HepG2 (cell line): ENCODE results near the gene PYGB. TPM values are rescaled to one million over a fixed set of nuclear protein-coding genes. Genes with fewer than 3 reads are reported as not detected.

ENCODE experiments used
- GTF3A ChIP-seq: sonication (generic); formaldehyde crosslinking; conservative IDR thresholded peaks from 2 replicates; pipeline ENCODE4 v1.4.0; 2020; ENCODE audit warnings: mild to moderate bottlenecking, missing genetic modification reagents
- HNRNPUL1 ChIP-seq: fragments of 200-400 bp; formaldehyde crosslinking; IDR thresholded peaks from 2 replicates; pipeline ENCODE4 v1.6.1; 2017; ENCODE audit warnings: low read depth, mild to moderate bottlenecking, low read length, moderate library complexity
- PBX2 ChIP-seq: IDR thresholded peaks from 2 replicates; pipeline ENCODE4 v1.6.1; 2016; ENCODE audit warnings: control low read depth
- RAD21 ChIP-seq: fragments of 450-650 bp; formaldehyde crosslinking; IDR thresholded peaks from 2 replicates; pipeline ENCODE4 v1.5.0; 2020; ENCODE audit warnings: mild to moderate bottlenecking
- REST ChIP-seq, 2 experiments: IDR thresholded peaks; 2 replicates each; pipeline ENCODE4 v1.6.1; 2011 to 2012; ENCODE audit warnings: low read length in 2 of 2, borderline replicate concordance in 1 of 2, low read depth in 1 of 2, mild to moderate bottlenecking in 1 of 2, moderate library complexity in 1 of 2
- SAFB2 ChIP-seq: sonication (generic); formaldehyde crosslinking; IDR thresholded peaks from 2 replicates; pipeline ENCODE4 v1.5.1; 2020; ENCODE audit warnings: missing genetic modification reagents, low read depth, mild to moderate bottlenecking, borderline replicate concordance
- ZNF281 ChIP-seq: sonication (generic); formaldehyde crosslinking; IDR thresholded peaks from 2 replicates; pipeline ENCODE4 v1.4.0; 2020; ENCODE audit warnings: missing genetic modification reagents, borderline replicate concordance
- polyA plus RNA-seq, 8 experiments: library from polyadenylated mRNA; depleted of rRNA in 3 of 8; stranded (reverse) in 7 of 8; unstranded in 1 of 8; fragments of >200 nt; fragmentation: Illumina TruSeq in 4 of 8; extraction: Trizol in 4 of 8; gene quantifications; 2 replicates each; pipeline versions ENCODE4 v1.2.1 to v1.2.3, GENCODE V29; 2011 to 2016; ENCODE audit warnings: low read depth in 4 of 8, missing spikeins in 1 of 8, mixed read lengths in 1 of 8; ENCODE audit not compliant: insufficient read depth in 1 of 8
- total RNA-seq, 5 experiments: library from RNA; depleted of rRNA; stranded (reverse); fragments of >200 nt; fragmentation: Illumina TruSeq; extraction: Trizol; gene quantifications; 2 replicates each; pipeline ENCODE4 v1.2.3, GENCODE V29; 2016; ENCODE audit warnings: low read depth in 1 of 5
- TF ChIP-seq, protein P1 (sequence below): sonication (generic); formaldehyde crosslinking; IDR thresholded peaks from 2 replicates; pipeline ENCODE4 v1.4.0; 2020; ENCODE audit warnings: missing genetic modification reagents
- TF ChIP-seq, protein P2 (sequence below): sonication (generic); formaldehyde crosslinking; IDR thresholded peaks from 2 replicates; pipeline ENCODE4 v1.4.0; 2020; ENCODE audit warnings: missing genetic modification reagents, mild to moderate bottlenecking, borderline replicate concordance

The PYGB gene
- total and polyA plus RNA-seq, 2 of the 13 experiments (the other 11 are each of a cell fraction or from before 2014, with no cell fraction given), result 24.2 to 86.3 TPM

DNA sequence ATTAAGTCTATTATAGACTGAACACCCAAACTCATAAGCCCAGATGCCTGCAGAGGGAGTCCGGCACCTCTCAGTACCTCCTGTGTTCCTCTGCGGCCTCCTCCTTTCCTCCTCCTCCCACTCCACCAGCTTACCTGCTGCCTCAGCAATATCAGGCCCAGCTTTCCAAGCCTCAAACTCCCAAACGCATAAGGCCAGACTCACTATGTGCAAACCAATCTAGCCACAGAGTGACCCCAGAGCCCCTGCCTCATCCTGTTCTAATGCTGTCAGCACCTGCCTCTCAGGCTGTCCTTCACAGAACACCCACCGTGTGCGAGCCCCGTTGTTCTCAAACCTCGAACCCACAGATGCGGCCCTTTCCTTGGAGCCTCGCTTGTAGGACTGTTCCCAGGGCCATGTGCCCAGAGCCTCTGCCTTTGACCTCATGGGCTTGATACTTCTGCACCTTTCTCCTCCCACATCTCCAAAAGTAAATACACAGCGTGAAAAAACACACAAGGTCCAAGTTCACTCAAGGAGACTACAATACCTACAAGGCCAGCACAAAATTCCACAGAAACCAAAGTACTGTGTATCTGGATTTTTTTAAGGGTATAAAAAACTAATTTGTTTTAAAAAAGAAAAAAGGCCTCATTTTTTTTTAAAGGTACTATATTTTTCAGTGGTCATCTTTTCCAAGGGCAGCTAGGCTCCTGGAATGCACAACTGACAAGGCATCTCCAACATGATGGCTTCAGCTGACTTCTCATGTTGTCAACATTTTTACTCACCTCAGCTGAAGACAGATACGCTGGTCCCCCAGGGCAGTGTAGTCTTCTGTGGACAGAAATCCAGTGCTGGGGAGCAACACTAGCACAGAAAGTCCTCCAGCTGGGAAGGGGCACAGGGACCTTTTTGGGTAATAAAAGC lies 90.5 kb downstream of the PYGB start (continued):
- TF ChIP-seq ZNF281 (CRISPR knock-in tag) (peak; percentile 59; the same call in 1 of the 2 replicates), REST (IDR thresholded peaks at IDR 0.05; ENCODE audit: borderline replicate concordance in 1 of 2, low read depth in 1 of 2, low read length in 2 of 2) (0 out of 4 replicates have a peak, but pooled peaks of 1 of the 2 experiments have one; percentile 16), GTF3A (CRISPR knock-in tag) (no peak), PBX2 (CRISPR knock-in tag) (no peak), RAD21 (CRISPR knock-in tag) (no peak; the same call in 1 of the 2 replicates), HNRNPUL1 (no peak), SAFB2 (CRISPR knock-in tag) (no peak)
- TF ChIP-seq, protein P1, sequence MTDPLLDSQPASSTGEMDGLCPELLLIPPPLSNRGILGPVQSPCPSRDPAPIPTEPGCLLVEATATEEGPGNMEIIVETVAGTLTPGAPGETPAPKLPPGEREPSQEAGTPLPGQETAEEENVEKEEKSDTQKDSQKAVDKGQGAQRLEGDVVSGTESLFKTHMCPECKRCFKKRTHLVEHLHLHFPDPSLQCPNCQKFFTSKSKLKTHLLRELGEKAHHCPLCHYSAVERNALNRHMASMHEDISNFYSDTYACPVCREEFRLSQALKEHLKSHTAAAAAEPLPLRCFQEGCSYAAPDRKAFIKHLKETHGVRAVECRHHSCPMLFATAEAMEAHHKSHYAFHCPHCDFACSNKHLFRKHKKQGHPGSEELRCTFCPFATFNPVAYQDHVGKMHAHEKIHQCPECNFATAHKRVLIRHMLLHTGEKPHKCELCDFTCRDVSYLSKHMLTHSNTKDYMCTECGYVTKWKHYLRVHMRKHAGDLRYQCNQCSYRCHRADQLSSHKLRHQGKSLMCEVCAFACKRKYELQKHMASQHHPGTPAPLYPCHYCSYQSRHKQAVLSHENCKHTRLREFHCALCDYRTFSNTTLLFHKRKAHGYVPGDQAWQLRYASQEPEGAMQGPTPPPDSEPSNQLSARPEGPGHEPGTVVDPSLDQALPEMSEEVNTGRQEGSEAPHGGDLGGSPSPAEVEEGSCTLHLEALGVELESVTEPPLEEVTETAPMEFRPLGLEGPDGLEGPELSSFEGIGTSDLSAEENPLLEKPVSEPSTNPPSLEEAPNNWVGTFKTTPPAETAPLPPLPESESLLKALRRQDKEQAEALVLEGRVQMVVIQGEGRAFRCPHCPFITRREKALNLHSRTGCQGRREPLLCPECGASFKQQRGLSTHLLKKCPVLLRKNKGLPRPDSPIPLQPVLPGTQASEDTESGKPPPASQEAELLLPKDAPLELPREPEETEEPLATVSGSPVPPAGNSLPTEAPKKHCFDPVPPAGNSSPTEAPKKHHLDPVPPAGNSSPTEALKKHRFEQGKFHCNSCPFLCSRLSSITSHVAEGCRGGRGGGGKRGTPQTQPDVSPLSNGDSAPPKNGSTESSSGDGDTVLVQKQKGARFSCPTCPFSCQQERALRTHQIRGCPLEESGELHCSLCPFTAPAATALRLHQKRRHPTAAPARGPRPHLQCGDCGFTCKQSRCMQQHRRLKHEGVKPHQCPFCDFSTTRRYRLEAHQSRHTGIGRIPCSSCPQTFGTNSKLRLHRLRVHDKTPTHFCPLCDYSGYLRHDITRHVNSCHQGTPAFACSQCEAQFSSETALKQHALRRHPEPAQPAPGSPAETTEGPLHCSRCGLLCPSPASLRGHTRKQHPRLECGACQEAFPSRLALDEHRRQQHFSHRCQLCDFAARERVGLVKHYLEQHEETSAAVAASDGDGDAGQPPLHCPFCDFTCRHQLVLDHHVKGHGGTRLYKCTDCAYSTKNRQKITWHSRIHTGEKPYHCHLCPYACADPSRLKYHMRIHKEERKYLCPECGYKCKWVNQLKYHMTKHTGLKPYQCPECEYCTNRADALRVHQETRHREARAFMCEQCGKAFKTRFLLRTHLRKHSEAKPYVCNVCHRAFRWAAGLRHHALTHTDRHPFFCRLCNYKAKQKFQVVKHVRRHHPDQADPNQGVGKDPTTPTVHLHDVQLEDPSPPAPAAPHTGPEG, result peak; percentile 85; the same call in 1 of the 2 replicates
- TF ChIP-seq, protein P2, sequence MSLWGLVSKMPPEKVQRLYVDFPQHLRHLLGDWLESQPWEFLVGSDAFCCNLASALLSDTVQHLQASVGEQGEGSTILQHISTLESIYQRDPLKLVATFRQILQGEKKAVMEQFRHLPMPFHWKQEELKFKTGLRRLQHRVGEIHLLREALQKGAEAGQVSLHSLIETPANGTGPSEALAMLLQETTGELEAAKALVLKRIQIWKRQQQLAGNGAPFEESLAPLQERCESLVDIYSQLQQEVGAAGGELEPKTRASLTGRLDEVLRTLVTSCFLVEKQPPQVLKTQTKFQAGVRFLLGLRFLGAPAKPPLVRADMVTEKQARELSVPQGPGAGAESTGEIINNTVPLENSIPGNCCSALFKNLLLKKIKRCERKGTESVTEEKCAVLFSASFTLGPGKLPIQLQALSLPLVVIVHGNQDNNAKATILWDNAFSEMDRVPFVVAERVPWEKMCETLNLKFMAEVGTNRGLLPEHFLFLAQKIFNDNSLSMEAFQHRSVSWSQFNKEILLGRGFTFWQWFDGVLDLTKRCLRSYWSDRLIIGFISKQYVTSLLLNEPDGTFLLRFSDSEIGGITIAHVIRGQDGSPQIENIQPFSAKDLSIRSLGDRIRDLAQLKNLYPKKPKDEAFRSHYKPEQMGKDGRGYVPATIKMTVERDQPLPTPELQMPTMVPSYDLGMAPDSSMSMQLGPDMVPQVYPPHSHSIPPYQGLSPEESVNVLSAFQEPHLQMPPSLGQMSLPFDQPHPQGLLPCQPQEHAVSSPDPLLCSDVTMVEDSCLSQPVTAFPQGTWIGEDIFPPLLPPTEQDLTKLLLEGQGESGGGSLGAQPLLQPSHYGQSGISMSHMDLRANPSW (CRISPR knock-in tag), result no peak
